ENCODE measurements around the gene ISLR2. TPM values are rescaled to one million over a fixed set of nuclear protein-coding genes. Genes with fewer than 3 reads are reported as not detected.

ISLR2 gene
- polyA plus RNA-seq, 1 donor (not counting 4 experiments of a cell fraction or from before 2014, with no cell fraction given) = not detected

GRCh38 chr15:74147051-74147450 lies 16.7 kb downstream of the ISLR2 start:
- H3K9ac ChIP-seq (ENCODE audit: control insufficient read depth, extremely low read depth, insufficient read depth, low read length) = no peak overlapping the region
- H2AFZ ChIP-seq (ENCODE audit: control insufficient read depth, low read length) = no peak overlapping the region
- TF ChIP-seq EZH2 (IDR thresholded peaks at IDR 0.05; ENCODE audit: low read length) = no peak
- TF ChIP-seq CTCF (optimal IDR thresholded peaks at IDR 0.05 in 1 of 3, IDR thresholded peaks at IDR 0.05 in 1 of 3, conservative IDR thresholded peaks at IDR 0.05 in 1 of 3; ENCODE audit: extremely low read depth in 1 of 3, insufficient read depth in 2 of 3, low read length in 3 of 3) = no peak
- no peak for DNase-seq (ENCODE audit: low read depth, low spot score)
- no peak overlapping the region for H3K4me3 ChIP-seq (ENCODE audit: control insufficient read depth in 2 of 3, extremely low read depth in 1 of 3, insufficient read depth in 2 of 3, low read depth in 1 of 3, low read length in 3 of 3)
- H3K27me3 ChIP-seq (ENCODE audit: control insufficient read depth, extremely low read depth, insufficient read depth, low read length) = no peaks in the 10 kb centered on the region
- no peaks in the 10 kb centered on the region for H4K20me1 ChIP-seq (ENCODE audit: control insufficient read depth, extremely low read depth, insufficient read depth, low read length)
- dilution Hi-C loops (cut with MboI; ENCODE audit: extremely low pct_ligation_motif_present, low sequenced_read_pairs) = no loop called here
- H3K4me2 ChIP-seq (ENCODE audit: control insufficient read depth, extremely low read depth, insufficient read depth, low read depth, low read length) = no peak overlapping the region
- H3K27ac ChIP-seq (ENCODE audit: control insufficient read depth, insufficient read depth, low read length) = no peak overlapping the region
- FAIRE-seq = no peak
- H3K4me1 ChIP-seq (ENCODE audit: control insufficient read depth, extremely low read depth, insufficient read depth, low read length) = no peaks in the 10 kb centered on the region
- no peaks in the 10 kb centered on the region for H3K79me2 ChIP-seq (ENCODE audit: control insufficient read depth, insufficient read depth, low read length)
- no peaks in the 10 kb centered on the region for H3K9me3 ChIP-seq (ENCODE audit: control insufficient read depth, low read depth, low read length)
- no peaks in the 10 kb centered on the region for H3K36me3 ChIP-seq (ENCODE audit: control insufficient read depth in 2 of 2, extremely low read depth in 1 of 2, insufficient read depth in 2 of 2, low read length in 2 of 2)
- no peaks in the 10 kb centered on the region for H3K9me1 ChIP-seq (ENCODE audit: control insufficient read depth, extremely low read depth, insufficient read depth, low read length)

- Histone ChIP-seq H3K9ac (ENCODE audit: control insufficient read depth, extremely low read depth, insufficient read depth, low read length) (no peak overlapping the region), H4K20me1 (ENCODE audit: control insufficient read depth, extremely low read depth, insufficient read depth, low read length) (no peaks in the 10 kb centered on the region), H3K36me3 (ENCODE audit: control insufficient read depth in 2 of 2, extremely low read depth in 1 of 2, insufficient read depth in 2 of 2, low read length in 2 of 2) (no peaks in the 10 kb centered on the region), H3K4me2 (ENCODE audit: control insufficient read depth, extremely low read depth, insufficient read depth, low read depth, low read length) (no peak overlapping the region), H3K27me3 (ENCODE audit: control insufficient read depth, extremely low read depth, insufficient read depth, low read length) (peaks cover 11% of the 10 kb centered on the region), H3K27ac (ENCODE audit: control insufficient read depth, insufficient read depth, low read length) (no peak overlapping the region), H3K4me1 (ENCODE audit: control insufficient read depth, extremely low read depth, insufficient read depth, low read length) (no peaks in the 10 kb centered on the region), H3K79me2 (ENCODE audit: control insufficient read depth, insufficient read depth, low read length) (no peaks in the 10 kb centered on the region), H3K9me1 (ENCODE audit: control insufficient read depth, extremely low read depth, insufficient read depth, low read length) (no peaks in the 10 kb centered on the region), H3K4me3 (ENCODE audit: control insufficient read depth in 2 of 3, extremely low read depth in 1 of 3, insufficient read depth in 2 of 3, low read depth in 1 of 3, low read length in 3 of 3) (no peak overlapping the region), H2AFZ (ENCODE audit: control insufficient read depth, low read length) (no peak overlapping the region), H3K9me3 (ENCODE audit: control insufficient read depth, low read depth, low read length) (no peaks in the 10 kb centered on the region)
- DNase-seq (ENCODE audit: low read depth, low spot score) (no peak), FAIRE-seq (no peak)
- dilution Hi-C loops (cut with MboI; ENCODE audit: extremely low pct_ligation_motif_present, low sequenced_read_pairs) = no loop called here
- TF ChIP-seq CTCF (optimal IDR thresholded peaks at IDR 0.05 in 1 of 3, IDR thresholded peaks at IDR 0.05 in 1 of 3, conservative IDR thresholded peaks at IDR 0.05 in 1 of 3; ENCODE audit: extremely low read depth in 1 of 3, insufficient read depth in 2 of 3, low read length in 3 of 3) (no peak), EZH2 (IDR thresholded peaks at IDR 0.05; ENCODE audit: low read length) (no peak)
These were observed 25.5 kb downstream of the ISLR2 start for GRCh38 chr15:74155766-74156417.
